GM12873 (cell line): ENCODE data around the gene GALNT7.

Source experiments
- TF ChIP-seq, protein P1 (sequence below): IDR thresholded peaks from 2 replicates; pipeline ENCODE4 v1.5.1; 2012; ENCODE audit warnings: low read depth, mild to moderate bottlenecking, moderate library complexity, low read length, control low read depth; ENCODE audit not compliant: insufficient read depth; ENCODE audit errors: missing control alignments

GALNT7 gene

DNA sequence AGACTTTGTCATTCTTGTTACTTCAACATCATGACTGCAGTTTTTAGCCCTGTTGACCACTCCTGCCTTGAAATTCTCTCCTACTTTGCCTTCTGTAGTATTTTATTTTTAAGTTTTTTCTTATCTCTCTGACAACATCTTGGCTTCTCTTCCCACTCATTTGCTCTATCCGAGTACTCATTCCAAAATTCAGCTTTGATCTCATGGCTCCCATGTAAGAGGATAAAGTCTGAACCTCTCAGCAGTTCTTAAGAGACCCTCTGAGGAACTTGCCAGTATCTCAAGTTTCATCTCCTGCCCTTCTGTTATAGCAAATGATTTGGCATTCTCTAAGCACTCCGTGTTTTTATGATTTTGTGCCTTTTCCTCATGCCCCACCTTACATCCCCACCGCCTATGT, 67.7 kb downstream of the GALNT7 start:
- TF ChIP-seq, protein P1, sequence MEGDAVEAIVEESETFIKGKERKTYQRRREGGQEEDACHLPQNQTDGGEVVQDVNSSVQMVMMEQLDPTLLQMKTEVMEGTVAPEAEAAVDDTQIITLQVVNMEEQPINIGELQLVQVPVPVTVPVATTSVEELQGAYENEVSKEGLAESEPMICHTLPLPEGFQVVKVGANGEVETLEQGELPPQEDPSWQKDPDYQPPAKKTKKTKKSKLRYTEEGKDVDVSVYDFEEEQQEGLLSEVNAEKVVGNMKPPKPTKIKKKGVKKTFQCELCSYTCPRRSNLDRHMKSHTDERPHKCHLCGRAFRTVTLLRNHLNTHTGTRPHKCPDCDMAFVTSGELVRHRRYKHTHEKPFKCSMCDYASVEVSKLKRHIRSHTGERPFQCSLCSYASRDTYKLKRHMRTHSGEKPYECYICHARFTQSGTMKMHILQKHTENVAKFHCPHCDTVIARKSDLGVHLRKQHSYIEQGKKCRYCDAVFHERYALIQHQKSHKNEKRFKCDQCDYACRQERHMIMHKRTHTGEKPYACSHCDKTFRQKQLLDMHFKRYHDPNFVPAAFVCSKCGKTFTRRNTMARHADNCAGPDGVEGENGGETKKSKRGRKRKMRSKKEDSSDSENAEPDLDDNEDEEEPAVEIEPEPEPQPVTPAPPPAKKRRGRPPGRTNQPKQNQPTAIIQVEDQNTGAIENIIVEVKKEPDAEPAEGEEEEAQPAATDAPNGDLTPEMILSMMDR: no peak

DNA sequence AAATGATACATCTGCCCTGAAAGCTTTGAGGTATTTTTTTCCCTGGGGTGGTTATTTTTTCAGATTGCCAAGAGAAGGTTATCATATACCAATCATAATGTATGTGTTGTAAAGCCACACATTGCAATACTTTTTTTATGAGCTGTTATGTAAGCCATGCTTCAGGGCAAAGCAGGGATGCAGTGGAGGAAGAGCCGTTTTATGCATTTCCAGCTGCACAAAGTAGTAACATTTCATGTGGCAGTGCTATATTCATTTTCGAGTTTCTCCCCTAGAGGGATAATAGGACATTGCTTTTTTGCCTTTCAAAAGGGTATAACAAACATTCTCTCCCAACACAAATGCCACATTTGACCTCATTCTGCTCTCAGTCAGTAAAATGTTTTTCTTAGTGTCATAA, 68.5 kb downstream of the GALNT7 start:
- TF ChIP-seq, protein P1: no peak

DNA sequence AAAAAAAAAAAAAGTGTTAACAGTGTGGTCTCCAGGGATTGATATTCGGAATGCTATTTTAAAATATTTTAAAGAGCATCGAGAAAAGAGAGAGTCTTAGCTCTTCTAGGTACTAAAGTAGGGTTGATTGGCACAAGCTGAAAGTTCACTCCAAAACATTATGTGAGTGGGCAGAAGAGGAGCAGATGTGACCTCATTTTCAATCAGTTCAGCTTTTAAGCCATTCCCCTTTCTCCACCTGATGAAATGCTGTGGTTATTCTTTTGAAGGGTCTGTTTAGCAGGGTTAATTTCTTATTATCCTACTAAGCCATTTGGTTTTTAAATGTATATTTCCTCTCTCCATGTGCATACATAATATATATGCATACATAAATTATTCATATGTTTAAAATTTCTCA, 69.2 kb downstream of the GALNT7 start:
- TF ChIP-seq, protein P1: no peak

DNA sequence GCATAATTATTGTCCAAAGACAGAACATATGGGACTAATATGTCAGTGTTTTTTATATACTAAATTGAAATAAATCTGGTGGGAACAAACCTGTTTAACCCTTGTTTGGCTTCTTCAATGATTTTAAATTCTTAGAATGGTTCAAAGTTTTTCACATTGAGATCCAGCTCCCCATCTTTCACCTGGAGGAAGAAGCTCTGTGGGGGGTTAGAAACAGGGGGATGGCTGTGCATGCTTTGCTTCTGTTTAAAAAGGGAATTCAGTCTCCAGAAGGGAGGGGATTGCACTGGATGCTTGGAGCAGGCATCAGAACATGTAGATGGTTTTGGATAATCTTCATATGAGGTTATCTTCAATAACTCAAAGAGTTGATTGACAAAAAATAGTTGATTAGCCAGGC, 72.1 kb downstream of the GALNT7 start:
- TF ChIP-seq, protein P1: no peak

GRCh38 chr4:173242466-173243250, 74.0 kb downstream of the GALNT7 start:
- TF ChIP-seq, protein P1: no peak

GRCh38 chr4:173243321-173243720, 74.7 kb downstream of the GALNT7 start:
- TF ChIP-seq, protein P1: no peak

DNA sequence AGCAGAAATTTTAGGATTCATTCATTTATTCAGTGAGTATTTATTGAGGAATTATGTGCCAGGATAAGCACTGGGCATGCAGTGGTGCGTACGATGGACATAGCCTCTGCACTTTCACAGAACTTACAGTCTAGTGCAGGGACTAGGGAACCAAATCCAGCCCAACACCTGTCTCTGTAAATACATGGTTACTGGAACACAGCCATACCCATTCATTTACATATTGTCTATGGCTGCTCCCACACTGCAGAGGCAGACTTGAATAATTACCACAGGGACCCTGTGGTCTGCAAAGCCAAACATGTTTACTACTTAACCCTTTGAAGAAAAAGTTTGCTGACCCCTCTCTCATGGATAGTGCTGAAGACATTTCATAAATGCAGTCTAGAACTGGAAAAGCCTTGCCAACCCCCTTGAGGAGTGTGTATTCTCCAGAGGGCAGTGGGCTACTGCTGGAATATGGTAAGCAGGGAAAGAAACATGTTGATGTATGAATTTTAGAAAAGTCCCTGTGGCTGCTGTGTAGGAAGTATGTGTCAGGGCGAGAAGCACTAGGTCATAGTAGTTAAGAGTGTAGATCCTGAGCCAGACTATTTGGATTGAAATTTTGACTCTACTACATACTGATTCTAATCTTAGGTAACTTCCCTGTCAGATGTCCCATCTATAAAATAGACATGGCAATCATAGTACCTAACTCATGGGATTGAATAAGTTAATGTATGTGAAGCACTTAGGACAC, 75.5 kb downstream of the GALNT7 start:
- TF ChIP-seq, protein P1: no peak
